Adrenal gland (tissue), 12 donors: ENCODE measurements around the gene TMEM151B. TPM values are rescaled to one million over a fixed set of nuclear protein-coding genes. Genes with fewer than 3 reads are reported as not detected.

Experiments used
- DNase-seq, 7 donors: peaks; one replicate each; pipeline ENCODE4 v3.0.0-alpha.2; 2019 to 2020
- H3K27ac ChIP-seq, 5 donors: fragments of 200-600 bp; sonication (generic) in 4 of 5; 1 replicate in 3 of 5; 2 replicates in 2 of 5; pipeline versions ENCODE4 v1.5.1 to v1.8.0; 2016 to 2020; ENCODE audit warnings: mild to moderate bottlenecking in 1 of 5
- H3K27me3 ChIP-seq: fragments of 200-600 bp; 2 replicates; pipeline ENCODE4 v1.8.0; 2021
- H3K36me3 ChIP-seq, 2 donors: fragments of 200-600 bp; replicated peaks in 1 of 2; 1 replicate in 1 of 2; 2 replicates in 1 of 2; pipeline versions ENCODE4 v1.5.1 to v1.8.0; 2018 to 2022
- H3K4me1 ChIP-seq, 2 donors: fragments of 200-600 bp; replicated peaks in 1 of 2; 1 replicate in 1 of 2; 2 replicates in 1 of 2; pipeline versions ENCODE4 v1.5.1 to v1.8.0; 2018 to 2021
- H3K4me3 ChIP-seq, 4 donors: fragments of 200-600 bp; sonication (generic) in 3 of 4; one replicate each; pipeline ENCODE4 v1.5.1; 2016 to 2018
- H3K9me3 ChIP-seq, 3 donors: fragments of 200-600 bp; sonication (generic) in 1 of 3; replicated peaks in 1 of 3; 1 replicate in 2 of 3; 2 replicates in 1 of 3; pipeline versions ENCODE4 v1.5.1 to v1.8.0; 2016 to 2021
- CTCF ChIP-seq, 6 experiments: fragments of 450-650 bp in 4 of 6; fragments of 200-600 bp in 2 of 6; sonication (generic) in 1 of 6; IDR thresholded peaks; 1 replicate in 5 of 6; 2 replicates in 1 of 6; pipeline versions ENCODE4 v1.5.1 to v1.8.0; 2016 to 2021; ENCODE audit warnings: antibody characterized with exemption in 6 of 6, mild to moderate bottlenecking in 2 of 6, moderate library complexity in 1 of 6
- POLR2A ChIP-seq, 2 donors: fragments of 450-650 bp; IDR thresholded peaks; one replicate each; pipeline ENCODE4 v1.6.1; 2017; ENCODE audit warnings: antibody characterized with exemption in 2 of 2, mild to moderate bottlenecking in 2 of 2, moderate library complexity in 1 of 2
- WGBS, 4 donors: extraction: QIAGEN DNeasy Blood & Tissue Kit in 2 of 4; methylation state at CpG; one replicate each; pipeline versions ENCODE4 v1.1.5 to v1.1.7; 2013 to 2017; 5-methylcytosine and 5-hydroxymethylcytosine counted together
- intact Hi-C, 2 donors: fragments of 100-400 bp; cut with DNase I; formaldehyde crosslinking; loops; one replicate each; pipeline versions ENCODE4 v1.14.1 to v1.15.0; 2022 to 2023
- polyA plus RNA-seq, 3 donors: library from polyadenylated mRNA; stranded (reverse); fragments of 200-250 nt in 2 of 3; fragments of 350-450 nt in 1 of 3; fragmentation: Illumina TruSeq in 1 of 3; extraction: RNeasy Lipid Tissue Mini Kit (QIAGEN cat#74804) in 1 of 3; gene quantifications; one replicate each; pipeline ENCODE4 v1.2.3, GENCODE V29; 2013 to 2014
- total RNA-seq, 9 donors: library from RNA; depleted of rRNA in 4 of 9; stranded (reverse); fragments of >200 nt in 4 of 9; fragments of 120-200 nt in 1 of 9; fragmentation: NEBNext Ultra II Directional in 1 of 9; extraction: Animal tissue kit (Norgen Biotek cat#: 25700) in 1 of 9; gene quantifications; one replicate each; pipeline versions ENCODE4 v1.1.0 to v1.2.4, GENCODE V29; 2013 to 2023
- donor health status: healthy with polysubstance abuse.
- donor health status: Bipolar disorder and iron deficiency.
- donor health status: DM: yes; HTN: yes; CAD: no.
- donor health status: DM: no; HTN: no; CAD: no.
- donor health status: DM: no; HTN: no; CAD: no.
- donor health status: DM: yes; HTN: yes; CAD: no.

TMEM151B gene
- total and polyA plus RNA-seq, 12 donors: 0.07 to 3.9 (median 0.79) TPM; not detected in 2

GRCh38 chr6:44248579-44248978 is 21.7 kb upstream of the TMEM151B start:
- peak overlapping the region in 2 of 4 donors; percentile 93 to 99 for H3K4me3 ChIP-seq
- no peaks in the 10 kb centered on the region for H3K27me3 ChIP-seq
- H3K9me3 ChIP-seq: no peaks in the 10 kb centered on the region
- H3K36me3 ChIP-seq: peaks cover 0 to 57% of the 10 kb centered on the region in 2 donors
- TF ChIP-seq POLR2A (IDR thresholded peaks at IDR 0.05): no peak
- TF ChIP-seq CTCF (IDR thresholded peaks at IDR 0.05): no peak
- intact Hi-C loops: no loop called here
- H3K27ac ChIP-seq: peak overlapping the region in 4 of 5 donors; percentile 95 to 100 (median 98)
- H3K4me1 ChIP-seq: peaks cover 19 to 38% of the 10 kb centered on the region in 2 donors
- WGBS, 4 donors: 7 to 26% (median 17%) methylated on average over 1 of the region's 1 CpG
- no peak for DNase-seq

- Histone ChIP-seq H3K4me3 (peak overlapping the region in 1 of 4 donors; percentile 93), H3K9me3 (no peaks in the 10 kb centered on the region), H3K36me3 (peaks cover 0 to 63% of the 10 kb centered on the region in 2 donors), H3K27ac (peak overlapping the region in 2 of 5 donors; percentile 24 to 100), H3K4me1 (peaks cover 19 to 44% of the 10 kb centered on the region in 2 donors), H3K27me3 (no peaks in the 10 kb centered on the region)
- 45 to 51% (median 47%) methylated on average over 9 of the region's 9 CpGs for WGBS, 4 donors
- intact Hi-C loops: no loop called here
- TF ChIP-seq CTCF (IDR thresholded peaks at IDR 0.05) (no peak), POLR2A (IDR thresholded peaks at IDR 0.05) (no peak)
- peak in 2 of 7 donors; percentile 38 to 46 for DNase-seq
Observed at GRCh38 chr6:44249082-44249748, 21.0 kb upstream of the TMEM151B start.

GRCh38 chr6:44250067-44250717 is 20.1 kb upstream of the TMEM151B start:
- Histone ChIP-seq H3K36me3 (peaks cover 0 to 73% of the 10 kb centered on the region in 2 donors), H3K4me1 (peaks cover 19 to 44% of the 10 kb centered on the region in 2 donors), H3K9me3 (no peaks in the 10 kb centered on the region), H3K4me3 (no peak overlapping the region), H3K27ac (peak overlapping the region in 2 of 5 donors; percentile 27 to 100), H3K27me3 (no peaks in the 10 kb centered on the region)
- DNase-seq: no peak
- no peak for TF ChIP-seq CTCF (IDR thresholded peaks at IDR 0.05)
- no peak for TF ChIP-seq POLR2A (IDR thresholded peaks at IDR 0.05)
- 60 to 66% (median 62%) methylated on average over 6 of the region's 6 CpGs for WGBS, 4 donors
- intact Hi-C loops: no loop called here

DNA sequence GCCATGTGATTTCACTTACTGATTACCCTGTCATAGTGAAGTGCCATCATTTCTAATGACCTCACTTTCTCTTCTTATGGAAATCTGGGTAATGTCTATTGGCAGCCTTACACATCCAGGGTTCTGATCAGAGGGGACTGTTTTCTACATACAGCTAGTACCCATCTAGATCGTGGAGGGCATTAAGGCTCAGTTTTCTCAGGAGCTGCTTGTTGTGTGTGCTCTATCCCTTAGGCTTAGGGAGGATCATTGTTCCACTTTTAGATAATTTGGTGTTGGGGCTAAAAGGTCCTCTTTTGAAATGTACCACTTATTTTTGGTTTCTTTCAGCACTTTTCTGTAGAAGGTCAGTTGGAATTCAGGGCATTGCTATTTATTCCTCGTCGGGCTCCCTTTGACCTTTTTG is 19.5 kb upstream of the TMEM151B start:
- H3K36me3 ChIP-seq: peaks cover 0 to 77% of the 10 kb centered on the region in 2 donors
- intact Hi-C loops: no loop called here

More for the DNA sequence above, 19.5 kb upstream of the TMEM151B start:
- H3K27me3 ChIP-seq: no peaks in the 10 kb centered on the region
- peak overlapping the region in 3 of 5 donors; percentile 27 to 58 (median 29) for H3K27ac ChIP-seq
- WGBS, 4 donors: 41 to 55% (median 49%) methylated on average over 3 of the region's 3 CpGs
- TF ChIP-seq POLR2A (IDR thresholded peaks at IDR 0.05) (no peak), CTCF (IDR thresholded peaks at IDR 0.05) (no peak)
- no peak overlapping the region for H3K4me3 ChIP-seq
- H3K9me3 ChIP-seq: no peaks in the 10 kb centered on the region
- H3K4me1 ChIP-seq: peaks cover 16 to 44% of the 10 kb centered on the region in 2 donors
- DNase-seq: no peak
